Heart right ventricle (tissue), 16 donors: Measurements from ENCODE around the gene IGLL1. TPM values are rescaled to one million over a fixed set of nuclear protein-coding genes. Genes with fewer than 3 reads are reported as not detected.
"Not testable (repeated sequence)": the region's sequence is repeated elsewhere in the genome, so short reads cannot be mapped to it uniquely, and the experiment has no call there.

ENCODE experiments used
- ATAC-seq, 8 donors: fragments of 200-7000 bp; cut with Tn5 transposase; one replicate each; pipeline ENCODE4 v1.9.1; 2020; ENCODE audit warnings: mild to moderate bottlenecking in 8 of 8, moderate library complexity in 8 of 8, moderate number of reproducible peaks in 1 of 8
- DNase-seq, 2 donors: peaks; one replicate each; pipeline ENCODE4 v3.0.0-alpha.2; 2020
- H3K27ac ChIP-seq, 10 donors: fragments of 200-600 bp; sonication (generic) in 2 of 10; one replicate each; pipeline versions ENCODE4 v1.5.0 to v1.8.0; 2020 to 2022; ENCODE audit warnings: mild to moderate bottlenecking in 3 of 10
- H3K27me3 ChIP-seq, 7 donors: fragments of 200-600 bp; one replicate each; pipeline ENCODE4 v1.8.0; 2021 to 2022; ENCODE audit warnings: mild to moderate bottlenecking in 2 of 7
- H3K36me3 ChIP-seq, 9 donors: fragments of 200-600 bp; sonication (generic) in 1 of 9; one replicate each; pipeline versions ENCODE4 v1.5.0 to v1.8.0; 2020 to 2022; ENCODE audit warnings: mild to moderate bottlenecking in 2 of 9
- H3K4me1 ChIP-seq, 9 donors: fragments of 200-600 bp; sonication (generic) in 1 of 9; one replicate each; pipeline versions ENCODE4 v1.5.0 to v1.8.0; 2020 to 2022; ENCODE audit warnings: mild to moderate bottlenecking in 4 of 9
- H3K4me3 ChIP-seq, 10 donors: fragments of 200-600 bp; sonication (generic) in 2 of 10; one replicate each; pipeline versions ENCODE4 v1.5.0 to v1.8.0; 2020 to 2022; ENCODE audit warnings: mild to moderate bottlenecking in 7 of 10, moderate library complexity in 2 of 10
- H3K9me3 ChIP-seq, 11 donors: fragments of 200-600 bp in 10 of 11; sonication (generic) in 2 of 11; one replicate each; pipeline versions ENCODE4 v1.5.0 to v1.8.0; 2013 to 2022; ENCODE audit warnings: mild to moderate bottlenecking in 2 of 11, control low read depth in 1 of 11, moderate library complexity in 1 of 11
- CTCF ChIP-seq, 9 donors: fragments of 200-600 bp; sonication (generic) in 2 of 9; IDR thresholded peaks; one replicate each; pipeline versions ENCODE4 v1.5.0 to v1.8.0; 2021 to 2022; ENCODE audit warnings: antibody characterized with exemption in 9 of 9, mild to moderate bottlenecking in 5 of 9, moderate library complexity in 1 of 9
- WGBS, 2 donors: extraction: QIAGEN DNeasy Blood & Tissue Kit; methylation state at CpG; one replicate each; pipeline ENCODE4 v1.1.7; 2013; ENCODE audit warnings: inconsistent platforms in 1 of 2; 5-methylcytosine and 5-hydroxymethylcytosine counted together
- intact Hi-C, 10 donors: fragments of 100-400 bp; cut with DNase I; formaldehyde crosslinking; loops; one replicate each; pipeline versions ENCODE4 v1.11.1 to v1.14.2; 2022
- long read RNA-seq, 3 donors: library from polyadenylated mRNA; unstranded; transcript quantifications; one replicate each; pipeline ENCODE4 v2.0.0, GENCODE V29; 2020 to 2021
- polyA plus RNA-seq, 2 donors: library from polyadenylated mRNA; stranded (reverse); fragments of 200-250 nt; gene quantifications; one replicate each; pipeline ENCODE4 v1.2.3, GENCODE V29; 2013
- total RNA-seq, 10 donors: library from RNA; stranded (reverse); fragmentation: NEBNext Ultra II Directional in 3 of 10; extraction: Animal tissue kit (Norgen Biotek cat#: 25700) in 3 of 10; gene quantifications; one replicate each; pipeline versions ENCODE4 v1.2.1 to v1.2.4, GENCODE V29; 2021 to 2023
- donor health status: Arrhythmogenic right ventricular cardiomyopathy.
- donor health status: ischemic (EF 13 %, LVEDD 7.1; RV severe dilation, severe dysfunction).
- donor health status: healthy with polysubstance abuse.
- donor health status: DM: no; HTN: yes; CAD: no.
- donor health status: DM: no; HTN: no; CAD: no.
- donor health status: ischemic (EF 25% LVEDD 6.9; RV normal size, moderate dysfunction).
- donor health status: ischemic (EF 25% LVEDD 5.7; RV mildly dilated, moderate dysfunction).
- donor health status: healthy.
- donor health status: DM: yes; HTN: yes; CAD: no.
- donor health status: Ischemic cardiomyopathy.
- donor health status: ischemic (EF 35%, LVEDD 5.7; RV mildly dilated, moderate dysfunction).
- donor health status: nonischemic (EF 11% LVEDD 7.7; RV severe dilation, severe dysfunction).
- donor health status: DM: yes; HTN: yes; CAD: no.
- donor health status: PGD.
- donor health status: ischemic (EF 29% LVEDD 5.4; RV normal size, mild dysfunction).
- donor health status: nonischemic (EF 23%, LVEDD 6.1; RV moderate dilation, normal function).

The IGLL1 gene
- total RNA-seq (not detected), polyA plus RNA-seq (not detected)
- long read RNA-seq, donor 1, result 0 reads
- long read RNA-seq, donor 2, result 0 reads
- long read RNA-seq, donor 3, result 0 reads

DNA sequence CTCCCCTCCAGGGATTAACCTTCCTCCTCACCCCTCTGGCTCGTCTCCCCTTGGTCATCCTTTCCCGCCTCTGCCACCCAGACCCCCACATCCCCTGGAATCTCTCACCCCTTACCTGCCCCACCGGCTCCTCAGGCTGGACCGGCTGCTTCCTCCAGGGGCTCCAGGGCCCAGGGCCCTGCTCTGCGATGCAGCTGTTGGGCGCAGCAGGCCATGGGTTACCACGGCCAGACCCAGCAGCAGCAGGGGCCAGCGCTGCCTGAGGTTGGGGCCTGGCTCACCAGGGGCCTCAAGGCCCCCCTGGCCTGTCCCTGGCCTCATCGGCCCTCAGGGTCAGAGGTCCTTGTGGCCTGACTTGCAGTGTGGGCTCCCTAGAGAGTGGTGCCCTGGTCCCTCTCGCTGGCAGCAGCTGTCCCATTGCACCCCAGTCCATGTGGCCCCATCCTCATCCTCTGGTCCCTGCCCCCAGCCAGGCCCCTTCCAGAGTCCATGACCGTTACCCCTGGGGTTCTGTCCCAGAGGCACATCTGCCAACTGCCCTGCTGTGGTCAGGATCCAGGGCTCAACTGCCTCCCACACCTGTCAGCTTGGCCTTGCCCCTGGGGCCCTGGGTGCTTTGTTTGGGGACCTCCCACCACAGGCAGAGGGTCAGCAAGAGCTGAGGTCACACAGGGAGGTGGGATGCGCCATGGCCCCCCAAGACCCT lies at the start of gene IGLL1:
Gene IGLL1 (minus strand): TSS at position 421 of the 706 bp plus-strand sequence. CDS start 100 bp downstream, at position 321.
- WGBS, 2 donors, result 83 to 85% methylated on average over 12 of the region's 12 CpGs
- no peak within 1 kb of the TSS for H3K27ac ChIP-seq
- no peaks in the 10 kb centered on the region for H3K9me3 ChIP-seq
- no peaks in the 10 kb centered on the region for H3K36me3 ChIP-seq
- intact Hi-C loops, result no loop called here
- no peaks in the 10 kb centered on the region for H3K4me1 ChIP-seq
- peaks cover 0 to 11% (median 0%) of the 10 kb centered on the region in 7 donors for H3K27me3 ChIP-seq
- DNase-seq, result no peak
- H3K4me3 ChIP-seq, result no peak within 1 kb of the TSS
- ATAC-seq, result no peak
- TF ChIP-seq CTCF (IDR thresholded peaks at IDR 0.05), result no peak

GRCh38 chr22:23628056-23628743 lies 48.1 kb upstream of the IGLL1 start:
- DNase-seq, H3K36me3 ChIP-seq, H3K4me3 ChIP-seq, ATAC-seq, H3K9me3 ChIP-seq, H3K27ac ChIP-seq, H3K4me1 ChIP-seq, H3K27me3 ChIP-seq: not testable (repeated sequence)
- intact Hi-C loops, result loop anchor here in 3 of 10 donors (5.0 to 10.0 kb wide), 4 partner anchors 137 to 229 kb away; partner anchors contain the start of genes SLC2A11 (in 2 of the 3), C22orf15 (in 1 of the 3) and CHCHD10 (in 1 of the 3)
- 69 to 85% methylated on average over 6 of the region's 6 CpGs for WGBS, 2 donors

GRCh38 chr22:23627401-23628055 lies 47.4 kb upstream of the IGLL1 start:
- WGBS, 2 donors, result 44 to 56% methylated on average over 3 of the region's 3 CpGs

More at GRCh38 chr22:23627401-23628055, 47.4 kb upstream of the IGLL1 start:
- intact Hi-C loops, result loop anchor here in 3 of 10 donors (5.0 to 10.0 kb wide), 4 partner anchors 137 to 230 kb away; partner anchors contain the start of genes SLC2A11 (in 2 of the 3), C22orf15 (in 1 of the 3) and CHCHD10 (in 1 of the 3)
- H3K27ac ChIP-seq, H3K4me1 ChIP-seq, H3K27me3 ChIP-seq, H3K4me3 ChIP-seq, H3K9me3 ChIP-seq, H3K36me3 ChIP-seq: not testable (repeated sequence)
- DNase-seq (peak; percentile 36 to 42), ATAC-seq (peak; percentile 46 to 89 (median 80))
- peak in 7 of 9 donors; percentile 31 to 54 (median 49) for TF ChIP-seq CTCF (IDR thresholded peaks at IDR 0.05)
